H9 (cell line): ENCODE results near the gene KCNG2. TPM values are rescaled to one million over a fixed set of nuclear protein-coding genes. Genes with fewer than 3 reads are reported as not detected.

Experiments
- DNase-seq: peaks from one replicate; pipeline ENCODE4 v3.0.0-alpha.2; 2017
- H2AFZ ChIP-seq: one replicate; pipeline ENCODE4 v1.6.1; 2013; ENCODE audit warnings: mild to moderate bottlenecking, low read length, control low read depth, moderate library complexity
- H2AK5ac ChIP-seq: 2 replicates; pipeline ENCODE4 v1.6.1; 2013; ENCODE audit warnings: low read length, control low read depth, mixed read lengths; ENCODE audit not compliant: insufficient read length
- H2BK120ac ChIP-seq: one replicate; pipeline ENCODE4 v1.6.1; 2013; ENCODE audit warnings: low read depth, mild to moderate bottlenecking, low read length, control low read depth, inconsistent platforms; ENCODE audit not compliant: poor library complexity, severe bottlenecking
- H2BK12ac ChIP-seq: 2 replicates; pipeline ENCODE4 v1.6.1; 2013; ENCODE audit warnings: low read length, control low read depth, mixed read lengths, low read depth; ENCODE audit not compliant: insufficient read length
- H2BK15ac ChIP-seq: 2 replicates; pipeline ENCODE4 v1.6.1; 2013; ENCODE audit warnings: low read depth, low read length, control low read depth
- H2BK20ac ChIP-seq: one replicate; pipeline ENCODE4 v1.6.1; 2013; ENCODE audit warnings: low read depth, mild to moderate bottlenecking, low read length, control low read depth, inconsistent platforms; ENCODE audit not compliant: poor library complexity, severe bottlenecking
- H2BK5ac ChIP-seq: 2 replicates; pipeline ENCODE4 v1.6.1; 2013; ENCODE audit warnings: low read length, control low read depth, mixed read lengths; ENCODE audit not compliant: insufficient read length
- H3K14ac ChIP-seq: 2 replicates; pipeline ENCODE4 v1.6.1; 2013; ENCODE audit warnings: low read length, control low read depth; ENCODE audit not compliant: insufficient read depth
- H3K18ac ChIP-seq: 2 replicates; pipeline ENCODE4 v1.6.1; 2013; ENCODE audit warnings: low read depth, mild to moderate bottlenecking, mixed read lengths, low read length, control low read depth; ENCODE audit not compliant: insufficient read length
- H3K23ac ChIP-seq: 2 replicates; pipeline ENCODE4 v1.6.1; 2013; ENCODE audit warnings: low read length, control low read depth, mixed read lengths, low read depth; ENCODE audit not compliant: insufficient read length
- H3K23me2 ChIP-seq: 2 replicates; pipeline ENCODE4 v1.6.1; 2013; ENCODE audit warnings: low read depth, mild to moderate bottlenecking, mixed read lengths, low read length, control low read depth; ENCODE audit not compliant: insufficient read length, poor library complexity, severe bottlenecking
- H3K27ac ChIP-seq: 2 replicates; pipeline ENCODE4 v1.5.1; 2013; ENCODE audit warnings: low read length, control low read depth, mixed read lengths, low read depth; ENCODE audit not compliant: insufficient read length
- H3K27me3 ChIP-seq: 2 replicates; pipeline ENCODE4 v1.6.1; 2013; ENCODE audit warnings: low read length, control low read depth, inconsistent platforms; ENCODE audit not compliant: insufficient read depth
- H3K4ac ChIP-seq: 2 replicates; pipeline ENCODE4 v1.6.1; 2013; ENCODE audit warnings: low read depth, mild to moderate bottlenecking, control low read depth, inconsistent platforms, low read length, moderate library complexity
- H3K4me1 ChIP-seq: 2 replicates; pipeline ENCODE4 v1.6.1; 2013; ENCODE audit warnings: low read length, control low read depth, inconsistent platforms; ENCODE audit not compliant: insufficient read depth
- H3K4me2 ChIP-seq: 2 replicates; pipeline ENCODE4 v1.6.1; 2013; ENCODE audit warnings: low read length, control low read depth, mixed read lengths; ENCODE audit not compliant: insufficient read length, insufficient read depth
- H3K56ac ChIP-seq: 2 replicates; pipeline ENCODE4 v1.6.1; 2013; ENCODE audit warnings: low read depth, mild to moderate bottlenecking, mixed read lengths, low read length, control low read depth; ENCODE audit not compliant: insufficient read length
- H3K79me1 ChIP-seq: 2 replicates; pipeline ENCODE4 v1.6.1; 2013; ENCODE audit warnings: low read depth, mild to moderate bottlenecking, moderate library complexity, low read length, control low read depth, inconsistent platforms; ENCODE audit not compliant: insufficient read depth, poor library complexity, severe bottlenecking
- H3K79me2 ChIP-seq: 2 replicates; pipeline ENCODE4 v1.6.1; 2013; ENCODE audit warnings: low read length, control low read depth, inconsistent platforms; ENCODE audit not compliant: insufficient read depth
- H3K9ac ChIP-seq: 2 replicates; pipeline ENCODE4 v1.6.1; 2013; ENCODE audit warnings: low read length, control low read depth, mixed read lengths; ENCODE audit not compliant: insufficient read length; ENCODE audit errors: extremely low read depth
- H3K9me3 ChIP-seq: one replicate; pipeline ENCODE4 v1.6.1; 2013; ENCODE audit warnings: low read depth, low read length, inconsistent platforms; ENCODE audit not compliant: control insufficient read depth
- H3T11ph ChIP-seq: one replicate; pipeline ENCODE4 v1.6.1; 2013; ENCODE audit warnings: mild to moderate bottlenecking, low read length, control low read depth, inconsistent platforms
- H4K20me1 ChIP-seq: one replicate; pipeline ENCODE4 v1.6.1; 2013; ENCODE audit not compliant: control insufficient read depth, insufficient read length, insufficient read depth
- H4K5ac ChIP-seq: 2 replicates; pipeline ENCODE4 v1.6.1; 2013; ENCODE audit warnings: low read depth, mild to moderate bottlenecking, mixed read lengths, low read length, control low read depth; ENCODE audit not compliant: insufficient read length
- H4K8ac ChIP-seq: replicated peaks from 2 replicates; pipeline ENCODE4 v1.6.1; 2013; ENCODE audit warnings: low read length, control low read depth, mixed read lengths, low read depth; ENCODE audit not compliant: insufficient read length
- H4K91ac ChIP-seq: 2 replicates; pipeline ENCODE4 v1.6.1; 2013; ENCODE audit warnings: low read depth, mild to moderate bottlenecking, moderate library complexity, mixed read lengths, low read length, control low read depth; ENCODE audit not compliant: insufficient read length
- H3K27ac Mint-ChIP-seq, 3 experiments: 2 replicates in 2 of 3; 3 replicates in 1 of 3; pipeline ENCODE4 v1.8.0; 2020 to 2021; ENCODE audit warnings: mixed read lengths in 3 of 3, mild to moderate bottlenecking in 1 of 3, moderate library complexity in 1 of 3
- H3K27me3 Mint-ChIP-seq: 2 replicates; pipeline ENCODE4 v1.8.0; 2021; ENCODE audit warnings: low read depth, mild to moderate bottlenecking, moderate library complexity, mixed read lengths
- H3K36me3 Mint-ChIP-seq, 3 experiments: 2 replicates in 2 of 3; 3 replicates in 1 of 3; pipeline ENCODE4 v1.8.0; 2020 to 2021; ENCODE audit warnings: low read depth in 3 of 3, mixed read lengths in 3 of 3; ENCODE audit not compliant: insufficient read depth in 1 of 3
- H3K4me1 Mint-ChIP-seq, 2 experiments: 2 replicates each; pipeline ENCODE4 v1.8.0; 2020; ENCODE audit warnings: mixed read lengths in 2 of 2
- H3K4me3 Mint-ChIP-seq, 2 experiments: 2 replicates in 1 of 2; 3 replicates in 1 of 2; pipeline ENCODE4 v1.8.0; 2020 to 2021; ENCODE audit warnings: mild to moderate bottlenecking in 2 of 2, mixed read lengths in 2 of 2, moderate library complexity in 1 of 2
- H3K9me3 Mint-ChIP-seq, 2 experiments: 2 replicates in 1 of 2; 3 replicates in 1 of 2; pipeline ENCODE4 v1.8.0; 2020; ENCODE audit warnings: mild to moderate bottlenecking in 2 of 2, mixed read lengths in 2 of 2, moderate library complexity in 1 of 2
- WGBS: extraction: QIAGEN DNeasy Blood & Tissue Kit; methylation state at CpG from one replicate; pipeline ENCODE4 v1.1.7; 2013; ENCODE audit warnings: missing lambda C conversion rate, low lambda C conversion rate, mixed read lengths; ENCODE audit not compliant: insufficient read length; ENCODE audit errors: extremely low coverage; 5-methylcytosine and 5-hydroxymethylcytosine counted together
- total RNA-seq: library from RNA; stranded (reverse); gene quantifications from 2 replicates; pipeline ENCODE4 v1.2.1, GENCODE V29; 2021
- TF ChIP-seq, protein P1 (sequence below): fragments of 200-600 bp; sonication (generic); conservative IDR thresholded peaks from 3 replicates; pipeline ENCODE4 v1.8.0; 2021; ENCODE audit warnings: antibody characterized with exemption, mild to moderate bottlenecking

KCNG2 gene
- total RNA-seq, 1 experiment from 2014 or later, result 0.15 TPM

GRCh38 chr18:79923896-79924585 lies 126.3 kb downstream of the KCNG2 start:
- Histone ChIP-seq H3K27me3 (no peaks in the 10 kb centered on the region; the same call in 1 of the 2 replicates), H3K4me2 (no peak overlapping the region), H3K14ac (no peak overlapping the region), H2AK5ac (no peak overlapping the region), H3K23ac (no peak overlapping the region), H2AFZ (no peak overlapping the region), H3K79me1 (no peaks in the 10 kb centered on the region), H4K5ac (no peak overlapping the region), H3K79me2 (no peaks in the 10 kb centered on the region), H2BK5ac (no peak overlapping the region), H2BK12ac (no peak overlapping the region), H3K4ac (no peak overlapping the region), H4K20me1 (no peaks in the 10 kb centered on the region), H3K9ac (no peak overlapping the region), H3T11ph (no peak overlapping the region), H4K8ac (no peak overlapping the region), H3K4me1 (no peaks in the 10 kb centered on the region), H3K9me3 (no peaks in the 10 kb centered on the region), H3K27ac (no peak overlapping the region), H4K91ac (no peak overlapping the region), H3K18ac (no peak overlapping the region), H3K23me2 (no peaks in the 10 kb centered on the region), H2BK120ac (no peak overlapping the region), H2BK15ac (no peak overlapping the region), H2BK20ac (no peak overlapping the region), H3K56ac (no peak overlapping the region)
- DNase-seq, result no peak
- Mint-ChIP-seq H3K36me3 (peaks cover 5 to 23% (median 9%) of the 10 kb centered on the region in 3 experiments), H3K4me3 (no peak overlapping the region), H3K4me1 (peaks cover 13% of the 10 kb centered on the region in 2 experiments), H3K27me3 (no peaks in the 10 kb centered on the region; the same call in 1 of the 2 replicates), H3K27ac (no peak overlapping the region), H3K9me3 (peaks cover 12 to 14% of the 10 kb centered on the region in 2 experiments)
- no CpG with 5 or more reads among the region's 26 CpGs for WGBS
- TF ChIP-seq, protein P1, sequence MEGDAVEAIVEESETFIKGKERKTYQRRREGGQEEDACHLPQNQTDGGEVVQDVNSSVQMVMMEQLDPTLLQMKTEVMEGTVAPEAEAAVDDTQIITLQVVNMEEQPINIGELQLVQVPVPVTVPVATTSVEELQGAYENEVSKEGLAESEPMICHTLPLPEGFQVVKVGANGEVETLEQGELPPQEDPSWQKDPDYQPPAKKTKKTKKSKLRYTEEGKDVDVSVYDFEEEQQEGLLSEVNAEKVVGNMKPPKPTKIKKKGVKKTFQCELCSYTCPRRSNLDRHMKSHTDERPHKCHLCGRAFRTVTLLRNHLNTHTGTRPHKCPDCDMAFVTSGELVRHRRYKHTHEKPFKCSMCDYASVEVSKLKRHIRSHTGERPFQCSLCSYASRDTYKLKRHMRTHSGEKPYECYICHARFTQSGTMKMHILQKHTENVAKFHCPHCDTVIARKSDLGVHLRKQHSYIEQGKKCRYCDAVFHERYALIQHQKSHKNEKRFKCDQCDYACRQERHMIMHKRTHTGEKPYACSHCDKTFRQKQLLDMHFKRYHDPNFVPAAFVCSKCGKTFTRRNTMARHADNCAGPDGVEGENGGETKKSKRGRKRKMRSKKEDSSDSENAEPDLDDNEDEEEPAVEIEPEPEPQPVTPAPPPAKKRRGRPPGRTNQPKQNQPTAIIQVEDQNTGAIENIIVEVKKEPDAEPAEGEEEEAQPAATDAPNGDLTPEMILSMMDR, result no peak
